ENCODE measurements around the gene SAE1.

The SAE1 gene

GRCh38 chr19:47197141-47197540 is 66.5 kb downstream of the SAE1 start:
- FAIRE-seq (no peak), DNase-seq (ENCODE audit: extremely low spot score, insufficient read length, low read depth) (no peak)

GRCh38 chr19:47200530-47200929 is 69.9 kb downstream of the SAE1 start:
- DNase-seq (ENCODE audit: extremely low spot score, insufficient read length, low read depth), result no peak
- no peak for FAIRE-seq

GRCh38 chr19:47203254-47203653 is 72.6 kb downstream of the SAE1 start:
- no peak for DNase-seq (ENCODE audit: extremely low spot score, insufficient read length, low read depth)
- no peak for FAIRE-seq

- no peak for FAIRE-seq
These were observed 78.9 kb downstream of the SAE1 start for GRCh38 chr19:47209319-47210179.

GRCh38 chr19:47210180-47210490 is 79.5 kb downstream of the SAE1 start:
- DNase-seq (ENCODE audit: extremely low spot score, insufficient read length, low read depth) (no peak), FAIRE-seq (no peak)

More at GRCh38 chr19:47209319-47210179, 78.9 kb downstream of the SAE1 start:
- DNase-seq (ENCODE audit: extremely low spot score, insufficient read length, low read depth), result no peak

GRCh38 chr19:47210689-47211316 is 80.2 kb downstream of the SAE1 start:
- DNase-seq (ENCODE audit: extremely low spot score, insufficient read length, low read depth), result no peak
- FAIRE-seq, result peak; percentile 90

GRCh38 chr19:47215581-47215980 is 84.9 kb downstream of the SAE1 start:
- DNase-seq (ENCODE audit: extremely low spot score, insufficient read length, low read depth) (no peak), FAIRE-seq (no peak)

GRCh38 chr19:47221080-47221841 is 90.6 kb downstream of the SAE1 start:
- DNase-seq (ENCODE audit: extremely low spot score, insufficient read length, low read depth) (no peak), FAIRE-seq (no peak)

- FAIRE-seq (no peak), DNase-seq (ENCODE audit: extremely low spot score, insufficient read length, low read depth) (no peak)
These were observed 91.3 kb downstream of the SAE1 start for GRCh38 chr19:47221890-47222289.

- DNase-seq (ENCODE audit: extremely low spot score, insufficient read length, low read depth) (peak; percentile 91), FAIRE-seq (peak; percentile 66)
These were observed 95.3 kb downstream of the SAE1 start for GRCh38 chr19:47225746-47226425.

- FAIRE-seq (peak; percentile 84), DNase-seq (ENCODE audit: extremely low spot score, insufficient read length, low read depth) (no peak)
These were observed 96.1 kb downstream of the SAE1 start for GRCh38 chr19:47226426-47227351.

- FAIRE-seq, result peak; percentile 5
- DNase-seq (ENCODE audit: extremely low spot score, insufficient read length, low read depth), result no peak
These were observed 96.9 kb downstream of the SAE1 start for GRCh38 chr19:47227352-47228167.

- DNase-seq (ENCODE audit: extremely low spot score, insufficient read length, low read depth) (no peak), FAIRE-seq (no peak)
These were observed 97.7 kb downstream of the SAE1 start for GRCh38 chr19:47228168-47228936.

GRCh38 chr19:47228937-47229675 is 98.5 kb downstream of the SAE1 start:
- no peak for DNase-seq (ENCODE audit: extremely low spot score, insufficient read length, low read depth)
- FAIRE-seq, result no peak

- no peak for DNase-seq (ENCODE audit: extremely low spot score, insufficient read length, low read depth)
These were observed 99.0 kb downstream of the SAE1 start for GRCh38 chr19:47229676-47230053.

GRCh38 chr19:47230054-47230920 is 99.7 kb downstream of the SAE1 start:
- DNase-seq (ENCODE audit: extremely low spot score, insufficient read length, low read depth) (no peak), FAIRE-seq (no peak)

More at GRCh38 chr19:47229676-47230053, 99.0 kb downstream of the SAE1 start:
- FAIRE-seq, result no peak

Data from GM18507 (cell line).